Fibroblast of mammary gland (primary cell): ENCODE data around the gene CDK14.

Experiments used
- DNase-seq: peaks from one replicate; pipeline ENCODE4 v3.0.0-alpha.2; 2010; ENCODE audit warnings: low read depth
- H3K4me3 ChIP-seq: 2 replicates; pipeline ENCODE4 v1.5.1; 2011; ENCODE audit warnings: low read depth, mild to moderate bottlenecking, low read length, moderate library complexity; ENCODE audit not compliant: control insufficient read depth
- TF ChIP-seq, protein P1 (sequence below): conservative IDR thresholded peaks from 2 replicates; pipeline ENCODE4 v1.5.1; 2011; ENCODE audit warnings: low read depth, low read length, inconsistent platforms; ENCODE audit not compliant: control insufficient read depth, insufficient read depth

The CDK14 gene

DNA sequence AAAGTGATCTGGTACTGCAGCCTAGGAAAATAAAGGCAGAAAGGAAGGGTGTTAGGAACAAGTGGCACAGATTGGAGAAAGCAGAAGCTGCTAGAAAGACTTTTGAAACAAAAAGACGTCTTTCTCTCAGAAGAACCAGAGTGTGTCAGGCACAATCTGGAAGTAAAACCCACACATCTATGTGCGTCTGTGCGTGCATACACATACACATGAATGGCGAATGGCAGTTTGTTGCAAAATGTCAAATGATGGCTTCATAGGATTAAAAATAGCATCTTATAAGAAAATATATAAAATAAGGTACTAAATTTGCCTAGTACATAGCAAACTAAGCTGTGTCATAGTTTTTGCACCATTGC is 246.3 kb downstream of the CDK14 start:
- TF ChIP-seq, protein P1, sequence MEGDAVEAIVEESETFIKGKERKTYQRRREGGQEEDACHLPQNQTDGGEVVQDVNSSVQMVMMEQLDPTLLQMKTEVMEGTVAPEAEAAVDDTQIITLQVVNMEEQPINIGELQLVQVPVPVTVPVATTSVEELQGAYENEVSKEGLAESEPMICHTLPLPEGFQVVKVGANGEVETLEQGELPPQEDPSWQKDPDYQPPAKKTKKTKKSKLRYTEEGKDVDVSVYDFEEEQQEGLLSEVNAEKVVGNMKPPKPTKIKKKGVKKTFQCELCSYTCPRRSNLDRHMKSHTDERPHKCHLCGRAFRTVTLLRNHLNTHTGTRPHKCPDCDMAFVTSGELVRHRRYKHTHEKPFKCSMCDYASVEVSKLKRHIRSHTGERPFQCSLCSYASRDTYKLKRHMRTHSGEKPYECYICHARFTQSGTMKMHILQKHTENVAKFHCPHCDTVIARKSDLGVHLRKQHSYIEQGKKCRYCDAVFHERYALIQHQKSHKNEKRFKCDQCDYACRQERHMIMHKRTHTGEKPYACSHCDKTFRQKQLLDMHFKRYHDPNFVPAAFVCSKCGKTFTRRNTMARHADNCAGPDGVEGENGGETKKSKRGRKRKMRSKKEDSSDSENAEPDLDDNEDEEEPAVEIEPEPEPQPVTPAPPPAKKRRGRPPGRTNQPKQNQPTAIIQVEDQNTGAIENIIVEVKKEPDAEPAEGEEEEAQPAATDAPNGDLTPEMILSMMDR, result no peak
- H3K4me3 ChIP-seq, result no peak overlapping the region
- no peak for DNase-seq

DNA sequence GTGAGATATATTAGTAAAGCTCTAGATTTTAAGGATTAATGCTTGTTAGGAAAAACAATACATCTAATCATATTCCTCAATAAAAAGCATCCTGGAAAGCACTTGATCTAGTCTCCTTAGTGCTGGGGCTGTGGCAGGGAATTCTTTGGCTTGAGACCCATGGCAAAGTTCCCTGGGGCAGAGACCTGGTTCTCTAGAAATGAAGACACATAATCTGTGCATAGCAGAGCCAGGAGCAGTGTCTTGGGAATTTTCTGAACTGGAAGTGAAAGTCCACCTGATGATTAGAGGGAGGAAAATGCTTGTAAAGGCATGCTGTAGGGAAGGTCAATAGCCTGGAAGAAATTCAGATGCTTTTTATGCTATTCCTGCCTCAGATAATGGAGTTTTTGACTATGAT is 247.4 kb downstream of the CDK14 start:
- H3K4me3 ChIP-seq, result no peak overlapping the region
- no peak for DNase-seq
- TF ChIP-seq, protein P1, result no peak

DNA sequence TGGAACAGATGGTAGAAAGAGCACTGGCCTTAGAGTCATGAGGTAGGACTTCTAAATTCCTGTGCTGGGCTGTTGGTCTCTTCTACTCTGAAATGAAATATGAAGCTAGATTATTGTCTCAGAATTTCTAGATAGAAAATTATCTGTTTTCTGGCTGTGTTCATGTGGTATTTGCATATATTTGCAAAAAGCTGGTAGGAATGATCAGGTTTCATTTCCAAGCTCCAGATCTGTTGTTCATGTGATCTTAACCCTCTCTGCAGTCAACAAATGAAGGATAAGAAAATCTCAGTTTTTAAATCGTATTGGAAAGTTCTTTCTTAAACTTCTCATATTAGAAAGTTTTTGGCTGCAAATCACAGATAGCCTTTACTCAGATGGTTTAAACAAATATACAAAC is 248.3 kb downstream of the CDK14 start:
- H3K4me3 ChIP-seq, result no peak overlapping the region
- TF ChIP-seq, protein P1, result no peak
- DNase-seq, result no peak

DNA sequence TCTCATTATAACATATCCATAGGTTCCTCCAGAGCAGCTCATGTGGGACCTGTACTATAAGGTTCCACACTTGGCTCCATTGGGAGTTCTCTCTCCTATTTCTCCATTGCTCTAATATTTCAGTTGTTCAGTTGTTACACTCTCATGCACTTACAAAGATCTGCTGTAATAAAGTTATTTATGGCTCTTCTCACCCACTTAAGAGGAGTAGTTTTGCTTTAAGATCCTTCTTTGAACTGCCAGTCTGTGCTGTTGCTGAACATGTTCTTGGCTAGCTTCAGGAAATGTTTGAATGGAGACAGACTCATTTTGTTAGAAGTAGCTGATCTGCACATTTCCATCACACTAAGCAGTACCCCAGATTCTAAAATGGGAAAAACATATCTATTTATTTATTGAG is 250.1 kb downstream of the CDK14 start:
- TF ChIP-seq, protein P1, result no peak
- no peak for DNase-seq
- no peak overlapping the region for H3K4me3 ChIP-seq

DNA sequence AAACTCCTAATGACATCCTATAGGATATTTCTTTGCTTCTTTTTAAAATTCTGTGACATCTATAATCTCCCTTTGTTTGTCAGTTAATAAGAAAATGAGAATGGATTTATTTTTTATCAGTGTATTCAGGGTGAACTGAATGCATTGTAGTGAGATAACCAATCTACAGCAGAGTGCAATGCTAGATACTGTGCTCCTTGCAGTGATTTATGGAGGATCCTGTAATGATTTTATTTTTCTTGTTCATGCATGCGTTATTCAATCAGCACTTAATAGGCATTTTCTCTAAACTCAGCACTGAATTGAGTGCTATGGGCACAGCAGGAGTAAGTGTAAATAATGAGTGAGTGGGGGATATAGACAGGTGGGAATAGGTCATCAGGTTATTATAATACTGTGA is 253.9 kb downstream of the CDK14 start:
- H3K4me3 ChIP-seq, result no peak overlapping the region
- TF ChIP-seq, protein P1, result no peak
- no peak for DNase-seq

DNA sequence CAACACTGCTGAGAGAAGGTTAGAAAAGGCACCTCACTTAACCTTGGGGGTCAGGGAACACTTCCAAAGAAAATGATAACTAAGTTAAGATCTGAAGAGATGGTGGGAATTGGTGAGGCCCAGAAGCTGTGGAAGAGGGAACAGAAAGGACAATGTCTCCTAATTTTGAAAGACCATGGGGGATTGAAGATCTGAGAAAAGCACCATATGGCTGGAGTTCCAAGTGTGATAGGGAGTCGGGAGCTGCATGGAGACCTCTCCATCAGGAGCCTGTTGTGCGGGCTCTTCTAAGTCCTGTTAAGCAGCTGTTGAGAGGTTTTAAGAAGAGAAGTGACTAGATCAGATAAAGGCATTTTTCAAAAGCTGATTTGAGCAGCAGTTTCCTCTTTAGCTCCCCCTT is 254.3 kb downstream of the CDK14 start:
- TF ChIP-seq, protein P1, result no peak
- DNase-seq, result no peak
- no peak overlapping the region for H3K4me3 ChIP-seq

DNA sequence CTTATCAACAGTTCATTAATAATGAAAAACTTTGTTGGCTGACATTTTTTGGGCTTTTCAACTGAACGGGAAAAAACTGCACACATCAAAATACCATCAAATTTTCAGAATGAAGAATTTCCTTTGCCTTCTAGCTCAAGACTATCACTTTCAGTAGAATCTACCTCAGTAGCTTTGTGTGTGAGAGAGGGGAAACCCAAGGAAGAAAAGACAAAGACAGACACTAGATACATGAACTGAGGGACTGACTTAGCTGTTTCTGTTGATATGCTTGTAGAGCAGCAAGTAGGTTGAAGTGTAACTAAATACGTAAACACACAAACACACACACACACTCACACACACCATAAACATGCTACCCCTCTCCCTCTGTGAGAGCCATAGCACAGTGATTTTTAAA is 257.1 kb downstream of the CDK14 start:
- no peak overlapping the region for H3K4me3 ChIP-seq
- no peak for DNase-seq
- TF ChIP-seq, protein P1, result no peak
